GM03348 (cell line): ENCODE results near the gene INMT.
"Not testable (repeated sequence)": the region's sequence is repeated elsewhere in the genome, so short reads cannot be mapped to it uniquely, and the experiment has no call there.

Experiments used
- DNase-seq: peaks from one replicate; pipeline ENCODE4 v3.0.0; 2012; ENCODE audit warnings: low spot score

INMT gene

GRCh38 chr7:30751696-30752273, at the start of gene INMT:
Gene INMT, plus strand, starts transcription at chr7:30752135. Its CDS starts 16 bp downstream, at chr7:30752151.
- DNase-seq: no peak

GRCh38 chr7:30702200-30702599, 49.7 kb upstream of the INMT start:
- no peak for DNase-seq

- DNase-seq: no peak
Measured at GRCh38 chr7:30703756-30704155, 48.2 kb upstream of the INMT start.

- no peak for DNase-seq
Measured at GRCh38 chr7:30705008-30705407, 46.9 kb upstream of the INMT start.

- no peak for DNase-seq
Measured at GRCh38 chr7:30705596-30705995, 46.3 kb upstream of the INMT start.

- no peak for DNase-seq
Measured at GRCh38 chr7:30706316-30706715, 45.6 kb upstream of the INMT start.

GRCh38 chr7:30706908-30707307, 45.0 kb upstream of the INMT start:
- DNase-seq: no peak

GRCh38 chr7:30707391-30708357, 44.3 kb upstream of the INMT start:
- DNase-seq: no peak

GRCh38 chr7:30708412-30708811, 43.5 kb upstream of the INMT start:
- no peak for DNase-seq

- DNase-seq: no peak
Measured at GRCh38 chr7:30708983-30709382, 43.0 kb upstream of the INMT start.

- DNase-seq: no peak
Measured at GRCh38 chr7:30709549-30709948, 42.4 kb upstream of the INMT start.

GRCh38 chr7:30710669-30711068, 41.3 kb upstream of the INMT start:
- DNase-seq: no peak

GRCh38 chr7:30713392-30713791, 38.5 kb upstream of the INMT start:
- no peak for DNase-seq

- no peak for DNase-seq
Measured at GRCh38 chr7:30714129-30714528, 37.8 kb upstream of the INMT start.

- no peak for DNase-seq
Measured at GRCh38 chr7:30717181-30717580, 34.8 kb upstream of the INMT start.

GRCh38 chr7:30719434-30719833, 32.5 kb upstream of the INMT start:
- DNase-seq: not testable (repeated sequence)

- no peak for DNase-seq
Measured at GRCh38 chr7:30721211-30721610, 30.7 kb upstream of the INMT start.

- DNase-seq: no peak
Measured at GRCh38 chr7:30722187-30722586, 29.7 kb upstream of the INMT start.

GRCh38 chr7:30722671-30723070, 29.3 kb upstream of the INMT start:
- no peak for DNase-seq

GRCh38 chr7:30723776-30724175, 28.2 kb upstream of the INMT start:
- DNase-seq: no peak

GRCh38 chr7:30726296-30727006, 25.5 kb upstream of the INMT start:
- no peak for DNase-seq

GRCh38 chr7:30727061-30727945, 24.6 kb upstream of the INMT start:
- DNase-seq: peak; percentile 66
